Measurements from ENCODE around the gene ACD. TPM values are rescaled to one million over a fixed set of nuclear protein-coding genes. Genes with fewer than 3 reads are reported as not detected.

ACD gene
- total RNA-seq, 1 donor from 2014 or later, result 33.3 TPM

DNA sequence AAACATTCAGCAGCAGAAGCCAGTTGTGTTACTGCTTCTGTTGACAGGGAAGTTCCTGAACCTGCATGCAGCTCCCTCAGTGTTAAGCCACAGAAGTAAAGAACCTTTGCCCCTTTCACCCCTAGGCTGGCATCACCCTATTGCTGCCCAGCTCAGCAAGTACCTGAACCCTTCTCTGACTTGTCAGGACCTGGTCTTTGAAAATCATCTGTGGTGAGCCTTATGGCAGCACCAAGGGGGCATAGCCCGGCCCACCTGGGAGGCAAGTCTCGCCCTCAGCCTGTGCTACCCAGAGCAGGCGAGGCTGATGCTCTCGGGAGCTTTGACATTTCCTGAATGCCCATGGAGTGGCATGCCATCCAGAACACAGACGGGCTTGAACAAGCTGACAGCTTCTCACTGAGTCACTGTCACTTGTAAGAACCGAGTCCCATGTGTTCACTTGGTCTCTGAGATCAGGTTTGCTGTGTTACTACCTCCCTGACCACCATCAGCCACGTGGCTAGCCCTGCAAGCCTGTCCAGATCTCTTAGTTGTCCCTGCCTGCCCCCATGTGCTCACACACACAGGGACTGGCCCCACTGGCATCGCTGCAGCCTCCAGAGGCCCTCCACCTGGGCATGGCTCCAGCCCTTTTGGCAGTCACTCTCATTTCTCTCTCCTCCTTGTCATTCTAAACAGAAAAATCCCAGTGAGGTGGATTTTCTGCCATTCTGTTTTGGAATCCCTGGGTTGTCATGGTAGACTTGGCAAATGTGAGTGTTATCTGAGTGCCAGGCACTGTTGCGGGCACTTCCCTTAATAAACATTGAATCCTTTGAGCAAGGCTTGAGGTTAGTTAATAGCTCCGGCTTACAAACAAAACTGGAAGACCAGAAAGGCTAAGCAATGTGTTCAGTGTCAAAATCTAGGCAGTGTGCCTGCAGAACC is 18.0 kb downstream of the ACD start:
- Mint-ChIP-seq H3K9me3 (ENCODE audit: unreplicated experiment) (peaks cover 6% of the 10 kb centered on the region), H3K36me3 (ENCODE audit: unreplicated experiment) (no peaks in the 10 kb centered on the region), H3K27me3 (ENCODE audit: unreplicated experiment) (peaks cover 7% of the 10 kb centered on the region), H3K4me3 (ENCODE audit: unreplicated experiment) (no peak overlapping the region), H3K4me1 (ENCODE audit: low read depth, unreplicated experiment) (no peaks in the 10 kb centered on the region), H3K27ac (ENCODE audit: unreplicated experiment) (no peak overlapping the region)
- no peak for DNase-seq
- TF ChIP-seq, protein P1, sequence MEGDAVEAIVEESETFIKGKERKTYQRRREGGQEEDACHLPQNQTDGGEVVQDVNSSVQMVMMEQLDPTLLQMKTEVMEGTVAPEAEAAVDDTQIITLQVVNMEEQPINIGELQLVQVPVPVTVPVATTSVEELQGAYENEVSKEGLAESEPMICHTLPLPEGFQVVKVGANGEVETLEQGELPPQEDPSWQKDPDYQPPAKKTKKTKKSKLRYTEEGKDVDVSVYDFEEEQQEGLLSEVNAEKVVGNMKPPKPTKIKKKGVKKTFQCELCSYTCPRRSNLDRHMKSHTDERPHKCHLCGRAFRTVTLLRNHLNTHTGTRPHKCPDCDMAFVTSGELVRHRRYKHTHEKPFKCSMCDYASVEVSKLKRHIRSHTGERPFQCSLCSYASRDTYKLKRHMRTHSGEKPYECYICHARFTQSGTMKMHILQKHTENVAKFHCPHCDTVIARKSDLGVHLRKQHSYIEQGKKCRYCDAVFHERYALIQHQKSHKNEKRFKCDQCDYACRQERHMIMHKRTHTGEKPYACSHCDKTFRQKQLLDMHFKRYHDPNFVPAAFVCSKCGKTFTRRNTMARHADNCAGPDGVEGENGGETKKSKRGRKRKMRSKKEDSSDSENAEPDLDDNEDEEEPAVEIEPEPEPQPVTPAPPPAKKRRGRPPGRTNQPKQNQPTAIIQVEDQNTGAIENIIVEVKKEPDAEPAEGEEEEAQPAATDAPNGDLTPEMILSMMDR (IDR thresholded peaks at IDR 0.05; ENCODE audit: partially characterized antibody, unreplicated experiment), result no peak

DNA sequence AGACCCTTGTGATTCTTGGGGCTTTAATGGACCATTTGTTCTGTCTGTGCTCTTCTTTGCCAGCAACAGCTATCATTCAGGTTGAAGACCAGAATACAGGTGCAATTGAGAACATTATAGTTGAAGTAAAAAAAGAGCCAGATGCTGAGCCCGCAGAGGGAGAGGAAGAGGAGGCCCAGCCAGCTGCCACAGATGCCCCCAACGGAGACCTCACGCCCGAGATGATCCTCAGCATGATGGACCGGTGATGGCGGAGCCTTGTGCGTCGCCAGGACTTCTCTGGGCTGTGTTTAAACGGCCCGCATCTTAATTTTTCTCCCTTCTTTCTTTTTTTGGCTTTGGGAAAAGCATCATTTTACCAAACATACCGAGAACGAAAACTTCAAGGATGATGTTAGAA is 22.4 kb downstream of the ACD start:
- Mint-ChIP-seq H3K4me3 (ENCODE audit: unreplicated experiment) (no peak overlapping the region), H3K4me1 (ENCODE audit: low read depth, unreplicated experiment) (no peaks in the 10 kb centered on the region), H3K27ac (ENCODE audit: unreplicated experiment) (no peak overlapping the region), H3K36me3 (ENCODE audit: unreplicated experiment) (no peaks in the 10 kb centered on the region), H3K27me3 (ENCODE audit: unreplicated experiment) (peaks cover 2% of the 10 kb centered on the region), H3K9me3 (ENCODE audit: unreplicated experiment) (peaks cover 3% of the 10 kb centered on the region)
- DNase-seq, result no peak
- TF ChIP-seq, protein P1 (IDR thresholded peaks at IDR 0.05; ENCODE audit: partially characterized antibody, unreplicated experiment), result no peak

GRCh38 chr16:67636713-67637112 is 23.3 kb downstream of the ACD start:
- no peak overlapping the region for H3K27ac Mint-ChIP-seq (ENCODE audit: unreplicated experiment)
- no peak for DNase-seq
- H3K4me3 Mint-ChIP-seq (ENCODE audit: unreplicated experiment), result no peak overlapping the region
- TF ChIP-seq, protein P1 (IDR thresholded peaks at IDR 0.05; ENCODE audit: partially characterized antibody, unreplicated experiment), result no peak
- peaks cover 2% of the 10 kb centered on the region for H3K27me3 Mint-ChIP-seq (ENCODE audit: unreplicated experiment)
- no peaks in the 10 kb centered on the region for H3K4me1 Mint-ChIP-seq (ENCODE audit: low read depth, unreplicated experiment)
- H3K36me3 Mint-ChIP-seq (ENCODE audit: unreplicated experiment), result no peaks in the 10 kb centered on the region
- peaks cover 3% of the 10 kb centered on the region for H3K9me3 Mint-ChIP-seq (ENCODE audit: unreplicated experiment)

- Mint-ChIP-seq H3K9me3 (ENCODE audit: unreplicated experiment) (no peaks in the 10 kb centered on the region), H3K4me1 (ENCODE audit: low read depth, unreplicated experiment) (no peaks in the 10 kb centered on the region), H3K27me3 (ENCODE audit: unreplicated experiment) (no peaks in the 10 kb centered on the region), H3K4me3 (ENCODE audit: unreplicated experiment) (no peak overlapping the region), H3K36me3 (ENCODE audit: unreplicated experiment) (no peaks in the 10 kb centered on the region), H3K27ac (ENCODE audit: unreplicated experiment) (peak overlapping the region; percentile 8)
- DNase-seq, result no peak
- TF ChIP-seq, protein P1 (IDR thresholded peaks at IDR 0.05; ENCODE audit: partially characterized antibody, unreplicated experiment), result no peak
Measured at GRCh38 chr16:67632415-67633172, 27.5 kb downstream of the ACD start.
